HG03457 (cell line): ENCODE data around the gene CADM1.

Experiments used
- ATAC-seq: cut with Tn5 transposase; IDR thresholded peaks from one replicate; pipeline ENCODE4 v1.9.1; 2021; ENCODE audit warnings: moderate number of reproducible peaks; ENCODE audit not compliant: unreplicated experiment

CADM1 gene

DNA sequence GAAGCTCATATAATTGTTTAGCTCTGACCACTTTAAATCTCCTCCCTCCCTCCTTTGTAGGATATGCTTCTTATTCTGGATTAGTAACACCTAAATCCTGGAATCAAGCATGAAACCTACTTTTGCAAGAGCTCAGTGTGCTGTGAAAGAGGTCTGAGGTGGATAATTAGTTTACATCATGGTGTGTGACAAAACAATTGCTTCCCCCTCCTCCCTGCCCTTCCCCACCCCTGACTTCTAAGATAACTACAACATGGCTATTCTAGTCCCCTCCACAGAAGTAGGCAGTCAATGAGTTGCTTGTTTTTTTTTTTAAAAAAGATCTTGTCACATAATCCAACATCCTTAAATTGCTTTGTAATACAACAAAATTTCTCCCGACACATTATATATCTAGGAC, 314.0 kb downstream of the CADM1 start:
- ATAC-seq = no peak

GRCh38 chr11:115188898-115189278, 315.3 kb downstream of the CADM1 start:
- ATAC-seq = no peak

GRCh38 chr11:115188188-115188897, 315.9 kb downstream of the CADM1 start:
- ATAC-seq = no peak

- ATAC-seq = no peak
Observed at GRCh38 chr11:115185931-115186330, 318.3 kb downstream of the CADM1 start.

- ATAC-seq = no peak
Observed at GRCh38 chr11:115185507-115185906, 318.7 kb downstream of the CADM1 start.

GRCh38 chr11:115184901-115185300, 319.3 kb downstream of the CADM1 start:
- ATAC-seq = no peak

GRCh38 chr11:115183830-115184229, 320.4 kb downstream of the CADM1 start:
- ATAC-seq = no peak

DNA sequence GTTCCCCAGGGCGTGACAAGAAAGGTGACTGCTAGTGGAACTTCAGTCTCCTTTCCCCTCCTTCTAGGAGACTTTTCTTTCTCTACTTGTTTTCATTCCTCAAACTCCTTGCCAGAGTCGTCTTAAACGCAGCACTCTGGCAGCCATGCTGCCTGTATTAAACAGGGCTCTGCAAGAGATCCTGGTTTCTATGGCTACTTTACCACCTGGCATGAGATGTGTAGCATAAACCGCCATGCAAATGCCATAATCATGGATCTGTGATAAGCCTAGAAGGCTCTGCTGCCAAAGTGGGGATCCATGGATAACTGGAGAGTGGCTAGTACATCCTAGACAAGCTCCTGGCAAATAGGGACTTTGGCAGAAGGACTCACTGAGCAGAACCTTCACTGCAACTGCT, 321.1 kb downstream of the CADM1 start:
- no peak for ATAC-seq

DNA sequence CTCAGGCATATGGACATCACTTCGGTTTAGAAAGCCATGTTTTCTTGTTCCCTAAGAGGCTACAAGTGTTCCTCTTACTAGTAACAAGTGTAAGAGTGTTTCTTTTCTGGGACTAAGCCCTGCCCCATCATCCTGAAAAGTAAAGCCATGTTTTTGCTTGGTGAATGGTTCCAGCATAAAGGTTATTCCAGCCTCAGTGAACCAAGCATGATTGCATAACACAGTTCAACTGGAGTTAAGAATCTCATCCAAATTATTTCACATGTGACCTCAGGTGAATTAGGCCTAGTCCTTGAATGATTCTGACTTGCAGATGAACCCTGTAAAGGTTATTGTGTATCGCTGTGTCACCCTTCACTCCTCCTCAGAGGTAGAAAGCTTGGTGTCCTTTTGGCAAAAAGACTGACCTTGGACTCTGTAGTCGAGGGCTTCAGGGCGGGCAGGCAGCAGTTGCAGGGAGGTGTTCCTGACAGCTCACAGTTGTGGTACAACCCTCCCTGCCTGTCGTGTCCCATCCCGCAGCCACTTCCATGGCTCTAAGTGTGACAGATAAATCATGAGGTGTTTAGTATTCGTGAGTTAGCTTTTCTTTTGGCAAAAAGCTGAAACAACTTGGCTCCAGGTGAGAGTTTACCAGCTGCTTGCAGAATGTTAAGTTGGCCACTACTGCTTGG, 321.8 kb downstream of the CADM1 start:
- no peak for ATAC-seq

GRCh38 chr11:115181538-115181937, 322.7 kb downstream of the CADM1 start:
- no peak for ATAC-seq

DNA sequence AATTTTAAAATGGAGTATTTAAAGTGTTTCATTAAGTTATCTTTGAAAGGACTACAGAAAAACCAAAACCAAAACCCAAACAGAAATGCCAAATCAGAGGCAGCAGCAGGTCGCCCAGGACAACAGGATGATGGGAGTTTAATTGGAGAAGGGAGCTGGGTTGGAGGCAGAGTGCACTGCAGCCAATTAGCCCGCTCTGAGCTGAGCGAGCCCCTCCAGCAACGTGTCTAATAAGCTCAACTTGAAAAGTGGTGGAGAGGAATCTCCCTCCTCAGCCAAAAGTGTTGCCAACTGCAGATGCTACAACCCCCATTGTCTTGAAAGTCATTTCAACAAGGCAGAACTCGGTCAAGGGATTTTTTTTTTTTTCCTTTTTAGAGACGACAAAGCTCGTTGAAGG, 323.9 kb downstream of the CADM1 start:
- ATAC-seq = no peak

- ATAC-seq = no peak
Observed at GRCh38 chr11:115179636-115180035, 324.6 kb downstream of the CADM1 start.

- no peak for ATAC-seq
Observed at GRCh38 chr11:115178705-115179104, 325.5 kb downstream of the CADM1 start.

GRCh38 chr11:115173136-115173535, 331.1 kb downstream of the CADM1 start:
- ATAC-seq = no peak

DNA sequence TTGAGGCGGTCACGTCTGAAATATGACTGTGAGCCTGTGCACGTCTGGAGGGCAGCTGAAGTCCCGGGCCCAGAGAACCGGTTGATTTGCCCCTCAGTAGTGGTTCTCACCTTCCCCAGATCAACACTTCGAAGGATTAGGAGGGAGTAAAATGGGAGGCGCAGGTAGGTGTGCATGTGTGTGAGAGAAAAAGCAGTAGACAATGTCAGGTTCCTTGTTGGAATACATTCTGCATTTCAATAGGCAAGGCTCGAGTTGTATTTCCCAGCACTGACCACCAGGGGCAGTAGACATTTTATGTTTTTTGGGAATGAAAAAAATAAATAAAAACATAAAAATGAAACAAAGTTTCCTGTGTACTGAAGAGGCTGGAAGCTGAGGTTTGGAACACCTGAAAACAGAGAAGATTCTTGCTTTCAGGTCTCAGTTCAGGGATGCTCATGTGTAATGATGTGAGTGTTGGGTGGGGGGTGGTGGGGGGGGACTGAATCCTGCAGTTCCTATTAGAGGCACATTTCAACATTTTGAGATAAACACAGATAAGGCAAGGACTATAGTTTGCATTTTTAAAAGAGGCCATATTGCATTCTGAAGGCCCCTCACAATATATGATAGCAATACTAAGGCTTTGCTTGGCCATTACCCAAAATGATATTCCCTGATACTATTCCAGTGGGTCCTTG, 333.9 kb downstream of the CADM1 start:
- no peak for ATAC-seq

DNA sequence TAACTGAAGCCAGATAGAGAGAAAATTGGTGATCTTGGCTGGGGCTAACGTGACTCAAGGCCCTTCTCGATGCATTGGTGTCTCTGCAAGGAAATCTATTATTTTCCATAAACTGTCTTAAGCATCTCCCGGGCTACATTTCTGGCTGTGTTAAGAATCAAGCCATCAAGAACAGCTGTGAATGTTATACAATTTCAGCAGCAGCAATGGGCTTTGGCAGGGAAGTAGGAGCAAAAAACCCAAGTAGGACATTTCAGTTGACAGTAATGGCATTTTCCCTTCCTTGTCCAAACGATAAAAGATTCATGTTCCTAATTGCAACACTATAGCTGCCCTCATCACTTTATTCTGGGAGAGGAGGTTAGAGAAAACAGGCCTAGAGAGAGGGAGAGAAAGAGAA, 335.0 kb downstream of the CADM1 start:
- no peak for ATAC-seq

GRCh38 chr11:115168686-115169085, 335.5 kb downstream of the CADM1 start:
- ATAC-seq = no peak

GRCh38 chr11:115168229-115168671, 336.0 kb downstream of the CADM1 start:
- no peak for ATAC-seq

DNA sequence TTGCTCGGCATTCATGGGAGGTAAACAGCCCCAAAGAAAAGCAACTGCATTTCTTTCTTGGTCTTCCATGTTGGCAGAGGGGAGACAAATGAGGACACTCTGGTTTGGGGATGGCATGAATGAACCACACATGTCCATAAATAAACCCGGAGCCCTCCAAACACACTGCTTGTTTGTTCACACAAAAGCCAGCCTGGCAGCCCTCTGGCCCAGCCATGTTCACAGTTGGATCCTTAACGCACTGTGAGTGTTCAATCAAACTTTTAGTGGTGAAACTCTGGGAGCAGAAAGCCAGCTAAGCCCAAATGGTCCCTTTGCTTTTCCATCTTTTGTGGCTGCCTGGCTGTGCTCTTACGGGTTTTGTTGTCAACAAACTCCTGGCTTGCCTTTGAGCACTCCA, 336.8 kb downstream of the CADM1 start:
- ATAC-seq = no peak

- no peak for ATAC-seq
Observed at GRCh38 chr11:115166820-115167219, 337.4 kb downstream of the CADM1 start.

DNA sequence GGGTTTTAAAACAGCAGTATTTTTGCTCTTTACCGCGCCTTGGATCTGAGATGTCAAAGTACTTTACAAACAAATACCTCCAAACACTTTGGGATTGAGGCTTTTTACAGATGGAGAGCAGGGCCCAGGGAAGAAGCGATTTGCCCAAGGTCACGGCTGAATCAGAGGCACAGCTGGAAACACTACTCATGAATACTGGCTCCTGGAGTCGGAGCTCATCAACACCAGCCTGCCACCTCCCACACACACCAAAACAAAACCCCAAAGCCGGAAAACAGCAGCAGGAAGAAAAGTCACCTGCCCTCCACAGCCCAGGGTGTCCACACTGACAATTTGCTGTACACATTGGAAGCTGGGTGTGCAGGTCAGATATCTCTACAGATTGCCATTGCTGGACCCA, 339.4 kb downstream of the CADM1 start:
- no peak for ATAC-seq

- no peak for ATAC-seq
Observed at GRCh38 chr11:115162919-115163318, 341.3 kb downstream of the CADM1 start.
